SJSA1 (cell line): ENCODE measurements around the gene PDLIM5. TPM values are rescaled to one million over a fixed set of nuclear protein-coding genes. Genes with fewer than 3 reads are reported as not detected.
"Not testable (repeated sequence)": the region's sequence is repeated elsewhere in the genome, so short reads cannot be mapped to it uniquely, and the experiment has no call there.

Experiments
- DNase-seq, 2 experiments: peaks; one replicate each; pipeline ENCODE4 v3.0.0-alpha.2; 2015 to 2020; ENCODE audit warnings: low spot score in 2 of 2, low read depth in 1 of 2
- H3K27ac ChIP-seq: fragments of 250-450 bp; sonication (Bioruptor Pico); 2 replicates; pipeline ENCODE4 v1.5.1; 2020; ENCODE audit warnings: mild to moderate bottlenecking, moderate library complexity
- H3K27me3 ChIP-seq: fragments of 250-450 bp; sonication (Bioruptor Pico); replicated peaks from 2 replicates; pipeline ENCODE4 v1.5.1; 2020; ENCODE audit warnings: mild to moderate bottlenecking, moderate library complexity
- H3K36me3 ChIP-seq: fragments of 250-450 bp; sonication (Bioruptor Pico); 2 replicates; pipeline ENCODE4 v1.5.1; 2020; ENCODE audit warnings: mild to moderate bottlenecking
- H3K4me1 ChIP-seq: fragments of 250-450 bp; sonication (Bioruptor Pico); replicated peaks from 2 replicates; pipeline ENCODE4 v1.6.1; 2021; ENCODE audit warnings: mild to moderate bottlenecking
- H3K4me3 ChIP-seq: fragments of 250-450 bp; sonication (Bioruptor Pico); 2 replicates; pipeline ENCODE4 v1.5.1; 2020; ENCODE audit warnings: mild to moderate bottlenecking
- H3K9me3 ChIP-seq: fragments of 250-450 bp; sonication (Bioruptor Pico); replicated peaks from 2 replicates; pipeline ENCODE4 v1.5.1; 2020; ENCODE audit warnings: mild to moderate bottlenecking
- total RNA-seq: library from RNA; depleted of rRNA; stranded (reverse); fragments of >200 nt; shearing (Covaris generic); gene quantifications from 2 replicates; pipeline ENCODE4 v1.2.3, GENCODE V29; 2014

The PDLIM5 gene
- total RNA-seq, 1 experiment from 2014 or later: 133 TPM

- Histone ChIP-seq H3K9me3 (no peaks in the 10 kb centered on the region), H3K4me1 (peaks cover 5% of the 10 kb centered on the region), H3K4me3 (no peak overlapping the region), H3K36me3 (peaks cover 10% of the 10 kb centered on the region), H3K27me3 (no peaks in the 10 kb centered on the region), H3K27ac (no peak overlapping the region)
- peak in 1 of 2 experiments; percentile 18 for DNase-seq
Observed at GRCh38 chr4:94613248-94613647, 161.5 kb downstream of the PDLIM5 start.

- Histone ChIP-seq H3K27ac (no peak overlapping the region), H3K27me3 (no peaks in the 10 kb centered on the region), H3K36me3 (peaks cover 17% of the 10 kb centered on the region), H3K9me3 (no peaks in the 10 kb centered on the region), H3K4me1 (peaks cover 5% of the 10 kb centered on the region), H3K4me3 (no peak overlapping the region)
- DNase-seq: no peak
Observed at GRCh38 chr4:94615451-94615850, 163.7 kb downstream of the PDLIM5 start.

- Histone ChIP-seq H3K9me3 (no peaks in the 10 kb centered on the region), H3K27me3 (no peaks in the 10 kb centered on the region), H3K4me1 (no peaks in the 10 kb centered on the region), H3K36me3 (peaks cover 36% of the 10 kb centered on the region), H3K27ac (no peak overlapping the region), H3K4me3 (no peak overlapping the region)
- peak in 1 of 2 experiments; percentile 30 for DNase-seq
Observed at GRCh38 chr4:94621491-94622080, 169.8 kb downstream of the PDLIM5 start.

GRCh38 chr4:94623126-94623911 is 171.6 kb downstream of the PDLIM5 start:
- DNase-seq: no peak
- H3K4me3 ChIP-seq: no peak overlapping the region

GRCh38 chr4:94626942-94627341 is 175.2 kb downstream of the PDLIM5 start:
- no peak overlapping the region for H3K27ac ChIP-seq
- no peak overlapping the region for H3K4me3 ChIP-seq
- no peaks in the 10 kb centered on the region for H3K27me3 ChIP-seq
- no peaks in the 10 kb centered on the region for H3K9me3 ChIP-seq
- peaks cover 43% of the 10 kb centered on the region for H3K36me3 ChIP-seq
- H3K4me1 ChIP-seq: no peaks in the 10 kb centered on the region
- no peak for DNase-seq

More at GRCh38 chr4:94623126-94623911, 171.6 kb downstream of the PDLIM5 start:
- H3K27me3 ChIP-seq: no peaks in the 10 kb centered on the region
- H3K27ac ChIP-seq: no peak overlapping the region
- H3K36me3 ChIP-seq: peaks cover 37% of the 10 kb centered on the region
- H3K4me1 ChIP-seq: no peaks in the 10 kb centered on the region
- H3K9me3 ChIP-seq: no peaks in the 10 kb centered on the region

- not testable (repeated sequence) for H3K4me1 ChIP-seq, H3K27me3 ChIP-seq, H3K27ac ChIP-seq, DNase-seq, H3K9me3 ChIP-seq, H3K4me3 ChIP-seq
- peaks cover 41% of the 10 kb centered on the region for H3K36me3 ChIP-seq
Observed at GRCh38 chr4:94629058-94629457, 177.3 kb downstream of the PDLIM5 start.

GRCh38 chr4:94629837-94630236 is 178.1 kb downstream of the PDLIM5 start:
- Histone ChIP-seq H3K27me3 (no peaks in the 10 kb centered on the region), H3K4me3 (no peak overlapping the region), H3K36me3 (peaks cover 41% of the 10 kb centered on the region), H3K27ac (no peak overlapping the region), H3K9me3 (no peaks in the 10 kb centered on the region), H3K4me1 (no peaks in the 10 kb centered on the region)
- no peak for DNase-seq

GRCh38 chr4:94634271-94634670 is 182.5 kb downstream of the PDLIM5 start:
- no peaks in the 10 kb centered on the region for H3K27me3 ChIP-seq
- H3K36me3 ChIP-seq: peaks cover 29% of the 10 kb centered on the region
- no peak for DNase-seq
- H3K27ac ChIP-seq: no peak overlapping the region
- H3K4me1 ChIP-seq: no peaks in the 10 kb centered on the region
- H3K9me3 ChIP-seq: no peaks in the 10 kb centered on the region
- no peak overlapping the region for H3K4me3 ChIP-seq

GRCh38 chr4:94635177-94635576 is 183.4 kb downstream of the PDLIM5 start:
- no peak overlapping the region for H3K27ac ChIP-seq
- peaks cover 24% of the 10 kb centered on the region for H3K36me3 ChIP-seq
- no peaks in the 10 kb centered on the region for H3K27me3 ChIP-seq
- no peaks in the 10 kb centered on the region for H3K9me3 ChIP-seq
- no peak overlapping the region for H3K4me3 ChIP-seq
- no peaks in the 10 kb centered on the region for H3K4me1 ChIP-seq
- no peak for DNase-seq

- Histone ChIP-seq H3K27me3 (no peaks in the 10 kb centered on the region), H3K4me3 (no peak overlapping the region), H3K36me3 (peaks cover 32% of the 10 kb centered on the region), H3K27ac (no peak overlapping the region), H3K4me1 (peaks cover 3% of the 10 kb centered on the region), H3K9me3 (no peaks in the 10 kb centered on the region)
- no peak for DNase-seq
Observed at GRCh38 chr4:94636004-94636403, 184.3 kb downstream of the PDLIM5 start.

- no peaks in the 10 kb centered on the region for H3K9me3 ChIP-seq
- H3K27ac ChIP-seq: no peak overlapping the region
- DNase-seq: no peak
- peaks cover 31% of the 10 kb centered on the region for H3K36me3 ChIP-seq
- H3K4me1 ChIP-seq: peaks cover 24% of the 10 kb centered on the region
- no peaks in the 10 kb centered on the region for H3K27me3 ChIP-seq
- no peak overlapping the region for H3K4me3 ChIP-seq
Observed at GRCh38 chr4:94639298-94639697, 187.6 kb downstream of the PDLIM5 start.

- no peaks in the 10 kb centered on the region for H3K27me3 ChIP-seq
- peaks cover 24% of the 10 kb centered on the region for H3K4me1 ChIP-seq
- H3K36me3 ChIP-seq: peaks cover 35% of the 10 kb centered on the region
- H3K4me3 ChIP-seq: no peak overlapping the region
- no peak for DNase-seq
- no peak overlapping the region for H3K27ac ChIP-seq
- no peaks in the 10 kb centered on the region for H3K9me3 ChIP-seq
Observed at GRCh38 chr4:94640151-94640550, 188.4 kb downstream of the PDLIM5 start.

- Histone ChIP-seq H3K4me1 (peaks cover 24% of the 10 kb centered on the region), H3K36me3 (peaks cover 50% of the 10 kb centered on the region)
- DNase-seq: peak in 1 of 2 experiments; percentile 55
Observed at GRCh38 chr4:94641702-94642560, 190.2 kb downstream of the PDLIM5 start.

GRCh38 chr4:94642561-94642866 is 190.8 kb downstream of the PDLIM5 start:
- Histone ChIP-seq H3K4me3 (no peak overlapping the region), H3K36me3 (peaks cover 51% of the 10 kb centered on the region), H3K27me3 (no peaks in the 10 kb centered on the region), H3K9me3 (no peaks in the 10 kb centered on the region), H3K27ac (peak overlapping the region; percentile 68), H3K4me1 (peaks cover 24% of the 10 kb centered on the region)
- DNase-seq: peak in 1 of 2 experiments; percentile 4

More at GRCh38 chr4:94641702-94642560, 190.2 kb downstream of the PDLIM5 start:
- Histone ChIP-seq H3K4me3 (no peak overlapping the region), H3K27me3 (no peaks in the 10 kb centered on the region), H3K27ac (peak overlapping the region; percentile 68), H3K9me3 (no peaks in the 10 kb centered on the region)
